ENCODE data around the gene PDE4B. TPM values are rescaled to one million over a fixed set of nuclear protein-coding genes. Genes with fewer than 3 reads are reported as not detected.
A peak's percentile ranks its signal among the peaks of the same experiment; 100 is the strongest.
"Not testable (repeated sequence)": the region's sequence is repeated elsewhere in the genome, so short reads cannot be mapped to it uniquely, and the experiment has no call there.

Gene PDE4B
- total RNA-seq, 1 experiment from 2014 or later = 83.5 TPM

DNA sequence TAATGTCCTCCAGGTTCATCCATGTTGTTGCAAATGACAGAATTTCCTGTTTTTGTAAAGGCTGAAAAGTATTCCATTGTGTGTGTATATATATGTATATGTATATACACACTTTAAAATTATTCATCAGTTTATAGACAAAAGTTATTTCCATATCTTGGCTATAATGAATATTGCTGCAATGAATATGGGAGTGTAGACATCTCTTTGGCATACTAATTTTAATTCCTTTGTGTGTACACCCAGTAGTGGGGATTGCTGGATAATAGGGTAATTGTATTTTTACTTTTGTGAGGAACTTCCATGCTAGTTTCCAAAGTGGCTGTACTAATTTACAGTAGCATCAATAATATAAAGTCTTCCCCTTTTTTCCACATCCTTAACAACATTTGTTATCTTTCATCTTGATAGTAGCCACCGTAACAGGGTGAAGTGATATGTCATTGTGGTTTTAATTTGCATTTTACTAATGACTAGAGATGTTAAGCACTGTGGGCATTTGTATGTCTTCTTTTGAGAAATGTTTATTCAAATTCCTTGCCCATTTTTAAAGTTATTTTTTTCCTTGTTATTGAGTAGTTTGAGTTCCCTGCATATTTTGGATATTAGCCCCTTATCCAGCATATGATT lies 243.0 kb downstream of the PDE4B start:
- no peak for DNase-seq (ENCODE audit: extremely low read depth, low read depth)

DNA sequence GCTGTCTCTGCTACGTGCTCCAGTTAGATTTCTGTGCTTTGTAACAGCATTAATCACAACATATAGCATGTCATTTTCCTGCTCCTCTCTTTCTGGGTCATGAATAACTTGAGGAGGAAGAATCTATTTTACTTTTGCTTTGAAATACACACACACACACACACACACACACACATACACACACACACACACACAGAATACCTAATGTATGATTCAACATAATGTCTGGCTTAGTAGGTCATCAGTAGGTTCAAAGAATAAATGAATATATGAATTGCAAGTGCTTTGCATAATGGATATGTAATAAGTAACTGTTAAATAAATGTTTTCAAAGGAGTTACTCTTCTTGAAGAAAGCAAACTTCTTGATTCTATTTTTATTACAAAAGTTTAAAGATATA lies 249.0 kb downstream of the PDE4B start:
- no peak for DNase-seq (ENCODE audit: extremely low read depth, low read depth)

DNA sequence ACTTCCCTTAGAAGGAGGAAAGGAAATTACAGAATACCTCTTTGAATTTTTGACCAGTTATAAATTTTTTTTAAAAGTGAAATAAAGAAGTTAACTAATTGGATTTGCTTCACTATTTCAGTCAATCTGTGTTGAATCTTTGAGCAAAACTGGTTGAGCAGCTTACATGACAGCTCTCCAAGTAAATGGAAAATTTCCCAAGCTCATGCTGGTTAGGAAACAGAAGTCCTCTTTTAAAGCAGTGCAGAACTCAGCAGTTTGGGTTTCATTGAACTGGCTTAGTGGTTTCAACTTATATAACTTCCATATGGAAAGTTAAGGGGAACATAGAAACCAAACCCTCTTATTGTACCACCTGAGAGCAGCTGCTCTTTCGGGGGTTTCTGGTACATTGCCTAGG lies 250.5 kb downstream of the PDE4B start:
- DNase-seq (ENCODE audit: extremely low read depth, low read depth) = no peak

DNA sequence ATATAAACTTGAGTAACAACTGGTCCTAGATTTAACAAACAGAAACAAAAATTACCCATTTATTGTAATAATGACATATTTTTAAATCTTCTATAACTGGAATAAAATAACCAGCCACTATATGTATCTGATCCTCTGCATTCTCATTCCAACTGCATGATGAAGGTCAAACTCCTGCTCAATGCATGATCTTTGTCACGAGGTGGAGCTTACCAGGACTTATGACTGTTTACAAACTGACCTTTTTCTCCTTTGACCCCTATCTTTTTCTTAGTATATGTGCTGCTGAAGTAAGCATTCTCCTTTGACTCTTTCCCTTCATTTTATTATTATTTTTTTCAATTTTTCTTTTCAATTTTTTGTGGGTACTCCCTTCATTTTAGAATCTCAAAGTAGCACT lies 252.2 kb downstream of the PDE4B start:
- DNase-seq (ENCODE audit: extremely low read depth, low read depth) = no peak

DNA sequence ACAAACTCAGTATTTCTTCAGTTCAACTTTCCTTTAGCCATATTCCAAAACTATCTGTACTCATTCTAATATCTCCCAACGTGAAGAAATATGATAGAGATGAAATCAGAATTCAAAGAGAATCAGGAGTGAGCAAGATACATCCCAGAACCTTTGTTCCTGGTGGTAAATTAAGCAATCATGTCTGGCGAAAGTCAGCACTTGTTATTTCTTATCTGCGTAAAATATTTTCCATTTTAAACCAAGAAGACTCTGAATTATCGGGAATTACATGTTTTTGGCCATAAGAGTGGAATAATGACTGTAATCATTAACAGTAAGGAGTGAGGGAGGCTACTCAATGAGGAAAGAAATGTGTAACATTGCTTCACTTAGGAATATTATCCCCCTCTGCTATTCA lies 253.7 kb downstream of the PDE4B start:
- DNase-seq (ENCODE audit: extremely low read depth, low read depth) = no peak

DNA sequence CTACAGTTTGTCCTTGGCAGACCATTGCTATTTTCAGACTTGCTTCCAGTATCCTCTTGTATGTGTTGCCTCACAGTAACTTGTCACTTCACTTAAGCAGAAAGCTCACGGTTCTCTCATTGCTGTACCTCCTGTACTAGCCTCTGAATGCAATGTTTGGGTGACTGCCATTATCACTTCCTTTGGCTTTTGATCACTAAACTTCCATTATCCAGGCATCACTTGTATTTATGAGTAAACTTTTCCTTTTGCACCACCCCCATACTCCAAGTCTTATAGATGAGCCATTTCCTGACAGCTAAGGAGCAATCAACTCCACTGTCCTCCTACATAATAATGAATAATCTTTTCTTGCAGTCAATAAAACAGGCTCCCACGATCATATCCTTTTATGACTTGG lies 255.3 kb downstream of the PDE4B start:
- no peak for DNase-seq (ENCODE audit: extremely low read depth, low read depth)

DNA sequence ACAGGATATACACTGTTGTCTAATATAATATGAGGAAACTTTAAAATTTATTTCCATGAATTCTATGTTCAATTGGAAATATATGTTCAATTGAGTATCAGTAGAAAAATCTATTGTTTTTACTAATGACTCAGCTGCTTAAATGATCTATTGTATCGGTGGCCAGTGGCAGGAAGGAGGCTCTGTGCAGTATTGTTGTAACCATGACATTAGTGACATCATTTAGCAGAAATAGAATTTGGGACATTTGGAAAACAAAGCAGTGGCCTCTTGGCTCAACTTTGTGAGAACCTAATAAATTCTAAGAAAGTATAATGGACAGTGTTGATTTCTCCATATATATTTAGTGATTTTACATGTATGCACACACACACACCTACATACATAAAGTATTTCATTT lies 257.4 kb downstream of the PDE4B start:
- no peak for DNase-seq (ENCODE audit: extremely low read depth, low read depth)

DNA sequence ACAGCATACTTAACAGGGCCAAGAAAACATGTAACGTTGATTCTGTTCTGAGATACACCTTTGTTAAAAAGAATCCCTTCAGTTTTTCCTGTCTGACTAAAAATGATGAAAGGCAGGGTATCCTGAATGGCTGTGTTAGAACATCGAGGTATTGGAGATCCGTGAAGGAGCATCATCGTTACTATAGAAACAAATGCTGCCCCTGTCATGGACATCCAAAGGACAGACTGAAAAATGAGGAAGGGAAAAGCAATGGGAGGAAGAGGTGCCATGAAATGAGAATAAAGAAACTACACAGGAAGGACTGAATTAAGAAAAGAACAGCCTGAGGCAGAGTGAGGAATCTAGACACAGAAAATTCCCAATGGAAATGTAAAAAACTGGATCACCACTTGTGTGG lies 257.9 kb downstream of the PDE4B start:
- no peak for DNase-seq (ENCODE audit: extremely low read depth, low read depth)

DNA sequence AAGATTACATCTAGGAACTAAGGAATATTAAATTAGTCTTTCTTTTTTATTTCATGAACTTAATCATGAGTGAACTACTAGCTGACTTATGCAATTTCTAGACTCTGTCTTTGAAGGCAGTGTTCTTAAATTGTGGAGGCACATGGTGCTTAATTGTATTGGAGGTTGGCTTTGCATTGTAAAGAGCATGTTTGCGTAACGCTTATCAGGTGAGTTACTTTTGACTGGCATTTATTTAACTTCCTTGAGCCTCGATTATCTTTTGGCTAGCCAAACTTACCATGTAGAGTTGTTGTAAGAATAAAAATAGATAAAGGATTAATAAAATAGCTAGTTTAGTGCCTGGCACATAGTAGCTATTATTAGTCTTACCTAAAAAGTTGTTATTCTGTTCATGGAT lies 262.4 kb downstream of the PDE4B start:
- DNase-seq (ENCODE audit: extremely low read depth, low read depth) = no peak

DNA sequence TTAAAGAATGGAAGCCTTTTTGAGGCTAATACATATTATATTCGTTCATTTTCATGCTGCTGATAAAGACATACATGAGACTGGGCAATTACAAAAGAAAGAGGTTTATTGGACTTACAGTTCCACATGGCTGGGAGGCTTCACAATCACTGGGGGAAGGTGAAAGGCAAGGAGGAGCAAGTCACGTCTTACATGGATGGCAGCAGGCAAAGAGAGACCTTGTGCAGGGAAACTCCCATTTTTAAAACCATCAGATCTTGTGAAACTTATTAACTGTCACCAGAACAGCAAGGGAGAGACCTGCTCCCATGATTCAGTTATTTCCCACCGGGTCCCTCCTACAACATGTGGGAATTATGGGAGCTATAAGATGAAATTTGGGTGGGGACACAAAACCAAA lies 264.8 kb downstream of the PDE4B start:
- DNase-seq (ENCODE audit: extremely low read depth, low read depth) = not testable (repeated sequence)

DNA sequence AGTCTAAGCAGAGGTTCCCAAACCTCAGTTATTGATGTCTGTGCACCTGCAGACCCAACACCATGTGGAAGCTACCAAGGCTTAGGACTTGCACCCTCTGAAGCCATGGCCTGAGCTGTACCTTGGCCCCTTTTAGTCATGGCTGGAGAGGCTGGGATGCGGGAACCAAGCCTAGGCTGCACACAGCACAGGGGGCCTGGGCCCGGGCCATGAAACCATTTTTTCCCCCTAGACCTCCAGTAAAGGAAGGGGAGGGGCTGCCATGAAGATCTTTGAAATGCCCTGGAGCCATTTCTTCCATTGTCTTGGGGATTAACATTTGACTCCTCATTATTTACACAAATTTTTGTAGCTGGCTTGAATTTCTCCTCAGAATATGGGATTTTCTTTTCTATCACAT lies 265.9 kb downstream of the PDE4B start:
- DNase-seq (ENCODE audit: extremely low read depth, low read depth) = no peak

DNA sequence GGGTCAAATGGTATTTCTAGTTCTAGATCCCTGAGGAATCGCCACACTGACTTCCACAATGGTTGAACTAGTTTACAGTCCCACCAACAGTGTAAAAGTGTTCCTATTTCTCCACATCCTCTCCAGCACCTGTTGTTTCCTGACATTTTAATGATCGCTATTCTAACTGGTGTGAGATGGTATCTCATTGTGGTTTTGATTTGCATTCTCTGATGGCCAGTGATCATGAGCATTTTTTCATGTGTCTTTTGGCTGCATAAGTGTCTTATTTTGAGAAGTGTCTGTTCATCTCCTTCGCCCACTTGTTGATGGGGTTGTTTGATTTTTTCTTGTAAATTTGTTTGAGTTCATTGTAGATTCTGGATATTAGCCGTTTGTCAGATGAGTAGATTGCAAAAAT lies 274.5 kb downstream of the PDE4B start:
- not testable (repeated sequence) for DNase-seq (ENCODE audit: extremely low read depth, low read depth)

DNA sequence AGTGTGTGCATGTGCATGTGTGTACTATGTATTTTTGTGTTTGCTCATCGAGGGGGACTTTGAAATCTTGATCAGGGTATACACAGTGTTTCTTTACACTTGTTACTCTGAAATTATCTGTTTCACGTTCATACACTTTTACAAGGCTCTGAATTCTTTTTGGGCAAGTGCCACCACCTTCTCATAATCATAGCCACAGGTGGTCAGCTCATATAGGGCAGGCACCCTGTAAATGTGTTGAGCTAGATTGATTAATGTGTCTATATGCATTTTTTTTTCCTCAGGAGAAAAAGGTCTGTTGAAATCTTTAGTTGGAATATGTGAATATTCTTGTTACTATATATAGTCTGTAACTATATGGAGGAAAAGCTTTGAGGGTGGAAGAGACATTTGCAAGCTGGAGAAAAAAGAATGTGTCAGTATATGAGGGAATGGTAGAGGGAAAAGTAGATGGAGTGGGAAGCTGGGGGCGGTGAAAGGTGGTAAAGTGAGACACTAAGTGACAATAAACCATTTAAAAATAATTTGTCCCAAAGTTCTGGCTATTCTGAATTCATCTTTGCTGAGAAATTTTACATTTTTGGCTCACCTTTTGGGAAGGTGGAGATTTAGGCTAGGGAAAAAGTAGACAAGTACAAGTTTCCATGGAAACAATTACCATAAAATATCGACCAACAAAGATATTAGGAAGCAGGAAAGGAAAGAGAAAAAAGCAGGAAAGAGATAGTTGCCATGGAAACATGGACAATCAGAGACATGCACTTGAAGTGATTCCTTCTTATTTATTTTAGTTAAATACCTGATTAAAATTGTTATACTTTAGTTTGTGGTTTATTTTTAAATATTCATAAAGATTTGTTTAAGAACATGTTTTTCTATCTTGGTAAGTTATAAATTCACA lies 277.5 kb downstream of the PDE4B start:
- DNase-seq (ENCODE audit: extremely low read depth, low read depth) = no peak

DNA sequence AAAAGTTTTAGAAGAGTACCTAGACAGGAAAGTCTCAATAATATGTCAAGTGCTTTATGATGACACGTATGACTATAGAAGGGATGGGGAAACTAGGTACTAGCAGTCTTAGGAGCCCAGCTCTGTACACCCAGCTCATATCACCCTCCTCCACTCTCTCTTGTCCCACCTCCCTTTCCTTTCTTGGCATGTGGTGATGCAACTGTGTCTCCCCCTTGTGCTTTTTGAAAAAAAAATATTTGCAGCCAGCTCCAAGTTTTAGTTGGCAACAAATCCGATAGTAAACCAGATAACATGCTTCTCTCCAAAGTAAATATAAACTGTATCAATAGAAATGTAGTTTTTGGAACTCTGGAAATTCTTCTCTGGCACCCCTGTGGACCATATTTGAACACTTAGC lies 280.7 kb downstream of the PDE4B start:
- DNase-seq (ENCODE audit: extremely low read depth, low read depth) = no peak

DNA sequence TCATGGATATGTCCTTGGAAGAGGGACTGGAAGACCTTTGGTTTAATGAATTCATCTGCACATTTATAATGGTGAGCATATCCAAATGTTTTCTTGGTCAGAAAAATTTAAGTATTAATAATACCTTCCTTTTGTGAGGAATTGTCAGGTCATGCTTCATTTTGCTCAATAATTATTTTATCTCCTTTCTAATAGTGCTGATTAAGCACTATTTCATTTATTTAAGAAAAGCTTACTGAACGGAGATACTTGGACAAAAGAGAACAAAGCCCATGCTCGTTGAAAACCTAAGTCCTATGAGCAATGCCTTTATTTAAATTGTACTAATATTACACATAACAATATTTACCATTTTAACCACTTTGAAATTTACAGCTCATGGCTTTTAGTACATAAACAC lies 281.5 kb downstream of the PDE4B start:
- no peak for DNase-seq (ENCODE audit: extremely low read depth, low read depth)

DNA sequence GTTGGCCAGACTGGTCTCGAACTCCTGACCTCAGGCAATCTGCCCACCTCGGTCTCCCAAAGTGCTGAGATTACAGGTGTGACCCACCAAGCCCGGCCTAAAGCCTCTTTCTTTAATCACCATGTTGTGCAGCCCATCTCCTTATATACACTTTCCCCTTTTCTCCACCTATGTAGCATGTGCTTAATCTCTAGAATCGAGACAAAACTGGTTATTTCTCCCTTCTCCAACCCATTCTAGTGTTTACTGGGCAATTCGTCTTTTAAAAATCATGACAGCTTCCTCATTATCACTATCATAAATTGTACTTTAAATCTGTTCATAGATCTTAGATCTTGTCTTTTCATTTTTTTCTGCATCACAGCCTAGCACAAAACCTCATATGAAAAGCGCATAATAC lies 285.7 kb downstream of the PDE4B start:
- no peak for DNase-seq (ENCODE audit: extremely low read depth, low read depth)

DNA sequence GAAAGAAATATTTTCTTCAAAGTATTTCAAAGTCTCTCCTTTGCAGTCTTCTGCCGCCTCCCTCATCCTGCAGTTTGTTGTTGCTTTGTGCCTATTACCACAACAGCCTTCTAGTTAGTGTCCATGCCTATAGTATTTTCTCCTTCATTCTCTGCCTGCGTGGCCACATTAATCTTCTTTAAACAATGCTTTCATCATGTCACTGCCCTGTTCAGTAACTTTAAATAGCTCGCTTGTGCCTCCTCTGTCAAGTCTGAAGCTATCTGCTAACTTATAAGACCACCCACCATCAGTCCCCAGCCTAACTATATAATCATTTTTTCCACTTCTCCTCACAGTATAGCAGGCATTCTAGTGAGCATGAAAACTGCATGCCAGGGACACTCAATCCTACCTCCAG lies 290.3 kb downstream of the PDE4B start:
- DNase-seq (ENCODE audit: extremely low read depth, low read depth) = no peak

DNA sequence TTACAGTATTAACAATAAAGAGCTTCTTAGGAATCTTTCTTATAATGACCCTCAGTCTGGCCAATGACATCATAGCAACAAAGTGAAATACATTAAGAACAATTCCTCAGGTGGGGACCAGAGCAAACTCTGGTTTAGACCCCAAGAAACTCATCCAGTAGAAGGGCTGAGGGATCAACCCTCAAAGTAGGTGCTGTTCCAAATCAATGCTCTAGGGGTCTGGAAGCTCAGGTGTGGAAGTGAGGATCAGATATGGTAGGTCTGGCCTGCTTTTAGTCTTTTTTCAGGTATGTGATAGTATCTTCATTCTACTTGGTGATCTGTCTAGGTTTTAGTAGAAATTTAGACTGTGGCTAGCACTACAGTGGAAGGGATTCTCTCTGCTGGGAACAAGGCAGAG lies 291.7 kb downstream of the PDE4B start:
- DNase-seq (ENCODE audit: extremely low read depth, low read depth) = no peak

DNA sequence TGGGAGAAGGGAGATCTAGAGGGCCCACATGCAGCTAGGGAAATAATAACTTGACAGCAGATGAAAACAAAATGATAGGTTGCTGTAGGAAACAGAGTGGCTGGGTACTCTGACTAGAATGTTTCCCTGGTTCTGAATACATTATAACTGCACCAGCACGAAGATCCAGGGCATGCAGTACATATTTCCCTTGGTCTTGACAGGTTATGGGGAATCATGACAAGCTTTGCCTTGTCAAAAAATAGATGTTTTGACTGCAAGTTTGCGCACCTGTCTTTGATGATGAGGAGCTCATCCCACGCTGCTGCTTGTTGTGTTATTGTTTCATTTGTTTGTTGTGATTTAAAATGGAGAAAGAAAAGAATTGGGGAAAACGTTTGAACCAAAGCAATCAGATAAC lies 292.9 kb downstream of the PDE4B start:
- no peak for DNase-seq (ENCODE audit: extremely low read depth, low read depth)

DNA sequence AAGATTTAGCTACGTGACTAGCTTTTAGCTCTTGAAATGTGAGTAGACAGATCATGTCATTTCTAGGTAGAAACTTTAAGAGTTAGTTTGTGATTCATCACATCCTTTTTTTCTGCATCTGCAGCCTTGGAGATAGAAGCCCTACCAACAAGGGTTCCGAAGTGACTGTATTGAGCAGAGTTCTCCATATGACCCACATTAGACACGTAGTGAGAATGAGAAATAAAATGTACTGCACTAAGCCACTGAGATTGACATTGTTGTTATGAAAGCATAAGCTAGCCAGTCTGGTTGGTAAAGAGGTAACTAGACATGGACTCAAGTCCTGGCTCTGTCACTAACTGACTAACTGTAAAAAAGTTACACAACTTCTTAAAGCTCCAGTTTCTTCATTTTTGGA lies 296.1 kb downstream of the PDE4B start:
- DNase-seq (ENCODE audit: extremely low read depth, low read depth) = no peak

DNA sequence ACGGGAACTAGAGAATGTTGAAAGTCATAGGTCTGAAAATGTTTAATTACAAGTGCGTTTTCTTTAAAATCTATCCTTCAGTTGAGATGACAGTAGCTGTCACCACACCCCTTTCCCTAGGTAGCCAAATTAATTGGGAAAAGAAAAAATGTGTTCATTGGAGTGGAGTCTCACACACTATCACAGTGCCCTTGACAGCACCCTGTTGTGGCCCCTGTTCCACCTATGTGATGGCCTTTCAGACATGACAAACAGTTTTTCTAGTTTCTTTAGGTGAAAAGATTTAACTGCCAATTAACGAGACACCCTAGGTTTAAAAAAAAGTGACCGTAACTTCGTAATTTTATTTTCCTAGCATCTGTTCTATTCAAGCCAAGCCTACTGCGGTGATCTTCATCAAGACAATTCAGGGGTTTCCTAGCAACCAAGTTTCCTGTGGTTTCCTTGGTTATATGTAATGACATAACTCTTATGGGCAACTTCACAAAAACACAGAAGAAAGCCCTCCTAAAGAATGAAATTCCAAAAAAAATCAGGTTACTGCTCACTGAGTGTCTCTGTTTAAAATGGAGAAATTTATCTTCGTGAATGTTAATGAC lies 298.3 kb downstream of the PDE4B start:
- DNase-seq (ENCODE audit: extremely low read depth, low read depth) = no peak

DNA sequence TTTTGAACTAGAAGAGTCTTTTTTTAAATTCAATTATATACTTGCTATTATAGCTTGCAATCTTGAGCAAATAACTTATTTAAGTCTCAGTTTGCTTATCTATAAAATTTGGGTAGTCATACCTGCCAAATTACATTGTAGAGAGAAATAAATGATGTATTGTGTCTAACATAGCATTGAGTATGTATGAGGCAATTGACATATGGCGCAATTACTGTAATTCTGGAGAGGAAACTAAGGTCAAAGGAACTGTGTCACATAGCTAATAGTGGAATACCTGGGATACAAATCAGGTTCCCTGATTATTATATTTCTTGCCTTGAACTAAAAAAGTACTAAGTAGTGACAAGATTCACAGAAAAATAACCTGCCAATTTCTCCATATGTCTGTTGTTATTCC lies 302.5 kb downstream of the PDE4B start:
- peak; percentile 7 for DNase-seq (ENCODE audit: extremely low read depth, low read depth)

All from NCI-H460 (cell line).